ENCODE results near the gene ENO1.
A peak's percentile ranks its signal among the peaks of the same experiment; 100 is the strongest.

ENO1 gene

DNA sequence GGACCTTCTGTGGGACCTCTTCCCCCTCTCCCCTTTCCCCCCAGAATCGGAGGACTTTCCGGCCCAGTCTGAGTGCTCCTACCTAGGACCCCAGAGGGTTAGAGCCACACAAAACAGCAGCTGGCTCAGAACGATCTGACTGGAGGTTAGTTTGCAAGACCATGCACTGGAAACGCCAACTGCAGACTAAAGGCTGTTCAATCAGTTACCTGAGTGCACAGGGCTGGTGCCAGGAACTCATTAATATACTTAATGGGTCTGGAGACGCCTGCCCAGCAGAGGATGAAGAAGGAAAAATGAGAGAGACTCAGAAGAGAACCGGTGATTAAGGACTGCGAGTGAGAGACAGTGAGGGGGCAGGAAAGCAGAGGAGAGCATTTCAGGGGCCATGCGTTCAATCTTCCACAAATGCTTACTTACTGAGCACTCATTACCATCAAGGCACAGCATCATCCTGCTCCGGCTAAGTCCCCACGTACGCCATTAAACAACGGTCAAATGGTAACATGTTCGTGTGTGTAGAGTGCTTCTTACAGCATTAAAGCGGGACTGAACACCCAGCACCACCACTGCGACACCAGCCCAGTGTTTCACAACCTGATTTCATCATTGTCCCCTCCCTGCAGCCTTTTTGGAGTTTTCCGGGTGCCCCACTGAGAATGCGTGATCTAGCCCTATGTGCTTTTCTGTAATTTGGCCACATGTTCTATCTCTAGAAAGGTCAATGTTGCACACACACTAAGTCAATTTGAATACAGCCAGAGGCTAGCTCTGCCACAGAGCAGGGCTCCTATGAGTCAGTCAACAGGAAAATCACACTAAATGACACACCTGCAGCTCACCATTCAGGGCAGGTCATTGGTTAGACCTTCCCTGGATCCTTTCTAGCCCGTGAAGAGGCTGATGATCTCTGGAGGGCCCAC is 7.6 kb downstream of the ENO1 start:
- ChIA-PET POLR2A (interaction anchor here (0.9 kb wide), 1 partner anchor 9 kb away, joined by 3 read pairs; no protein-coding TSS in a partner anchor), CTCF (interaction anchor here (0.7 to 1.5 kb wide), 4 partner anchors 8 to 134 kb away, joined by 3 to 6 read pairs (median 4); no protein-coding TSS in a partner anchor)
- TF ChIP-seq ZNF664 (tag by site-specific recombination; IDR thresholded peaks at IDR 0.05) (no peak), TRIM28 (IDR thresholded peaks at IDR 0.05; ENCODE audit: borderline replicate concordance, low read length) (no peak), ZNF654 (tag by site-specific recombination; IDR thresholded peaks at IDR 0.05; ENCODE audit: low read depth) (no peak), ZNF747 (tag by site-specific recombination; IDR thresholded peaks at IDR 0.05) (no peak), FEZF1 (tag by site-specific recombination; IDR thresholded peaks at IDR 0.05) (no peak), ZNF530 (tag by site-specific recombination; IDR thresholded peaks at IDR 0.05; ENCODE audit: low read depth) (no peak), ZNF37A (tag by site-specific recombination; IDR thresholded peaks at IDR 0.05) (no peak), KLF10 (tag by site-specific recombination; IDR thresholded peaks at IDR 0.05) (no peak), ZNF473 (tag by site-specific recombination; IDR thresholded peaks at IDR 0.05) (no peak), YY2 (tag by site-specific recombination; IDR thresholded peaks at IDR 0.05) (no peak), ZBTB21 (tag by site-specific recombination; IDR thresholded peaks at IDR 0.05) (no peak), ZNF626 (tag by site-specific recombination; IDR thresholded peaks at IDR 0.05) (no peak), ZNF701 (tag by site-specific recombination; IDR thresholded peaks at IDR 0.05) (no peak), ZNF548 (tag by site-specific recombination; IDR thresholded peaks at IDR 0.05) (no peak), ZNF350 (tag by site-specific recombination; IDR thresholded peaks at IDR 0.05) (no peak), ZNF426 (tag by site-specific recombination; IDR thresholded peaks at IDR 0.05) (no peak), ZNF221 (tag by site-specific recombination; IDR thresholded peaks at IDR 0.05; ENCODE audit: borderline replicate concordance) (no peak)
- TF ChIP-seq, protein P1, sequence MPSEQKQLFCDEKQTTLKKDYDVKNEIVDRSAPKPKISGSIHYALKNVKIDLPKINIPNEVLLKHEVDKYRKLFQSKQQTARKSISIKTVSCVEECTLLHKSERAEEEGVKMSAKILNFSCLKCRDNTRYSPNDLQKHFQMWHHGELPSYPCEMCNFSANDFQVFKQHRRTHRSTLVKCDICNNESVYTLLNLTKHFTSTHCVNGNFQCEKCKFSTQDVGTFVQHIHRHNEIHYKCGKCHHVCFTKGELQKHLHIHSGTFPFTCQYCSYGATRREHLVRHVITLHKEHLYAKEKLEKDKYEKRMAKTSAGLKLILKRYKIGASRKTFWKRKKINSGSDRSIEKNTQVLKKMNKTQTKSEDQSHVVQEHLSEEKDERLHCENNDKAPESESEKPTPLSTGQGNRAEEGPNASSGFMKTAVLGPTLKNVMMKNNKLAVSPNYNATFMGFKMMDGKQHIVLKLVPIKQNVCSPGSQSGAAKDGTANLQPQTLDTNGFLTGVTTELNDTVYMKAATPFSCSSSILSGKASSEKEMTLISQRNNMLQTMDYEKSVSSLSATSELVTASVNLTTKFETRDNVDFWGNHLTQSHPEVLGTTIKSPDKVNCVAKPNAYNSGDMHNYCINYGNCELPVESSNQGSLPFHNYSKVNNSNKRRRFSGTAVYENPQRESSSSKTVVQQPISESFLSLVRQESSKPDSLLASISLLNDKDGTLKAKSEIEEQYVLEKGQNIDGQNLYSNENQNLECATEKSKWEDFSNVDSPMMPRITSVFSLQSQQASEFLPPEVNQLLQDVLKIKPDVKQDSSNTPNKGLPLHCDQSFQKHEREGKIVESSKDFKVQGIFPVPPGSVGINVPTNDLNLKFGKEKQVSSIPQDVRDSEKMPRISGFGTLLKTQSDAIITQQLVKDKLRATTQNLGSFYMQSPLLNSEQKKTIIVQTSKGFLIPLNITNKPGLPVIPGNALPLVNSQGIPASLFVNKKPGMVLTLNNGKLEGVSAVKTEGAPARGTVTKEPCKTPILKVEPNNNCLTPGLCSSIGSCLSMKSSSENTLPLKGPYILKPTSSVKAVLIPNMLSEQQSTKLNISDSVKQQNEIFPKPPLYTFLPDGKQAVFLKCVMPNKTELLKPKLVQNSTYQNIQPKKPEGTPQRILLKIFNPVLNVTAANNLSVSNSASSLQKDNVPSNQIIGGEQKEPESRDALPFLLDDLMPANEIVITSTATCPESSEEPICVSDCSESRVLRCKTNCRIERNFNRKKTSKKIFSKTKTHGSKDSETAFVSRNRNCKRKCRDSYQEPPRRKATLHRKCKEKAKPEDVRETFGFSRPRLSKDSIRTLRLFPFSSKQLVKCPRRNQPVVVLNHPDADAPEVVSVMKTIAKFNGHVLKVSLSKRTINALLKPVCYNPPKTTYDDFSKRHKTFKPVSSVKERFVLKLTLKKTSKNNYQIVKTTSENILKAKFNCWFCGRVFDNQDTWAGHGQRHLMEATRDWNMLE (tag by site-specific recombination; conservative IDR thresholded peaks at IDR 0.05; ENCODE audit: low read depth) = no peak
- H3K4me1 ChIP-seq (ENCODE audit: control insufficient read depth, insufficient read depth, low read length) = peaks cover 8% of the 10 kb centered on the region
- H3K27ac ChIP-seq (ENCODE audit: extremely low read depth, low read depth, low read length) = no peak overlapping the region; the same call in 1 of the 2 replicates
- H3K4me3 ChIP-seq (ENCODE audit: low read depth, low read length) = no peak overlapping the region
- H3K9me3 ChIP-seq (ENCODE audit: control insufficient read depth, insufficient read depth, low read depth, low read length) = no peaks in the 10 kb centered on the region
- H3K36me3 ChIP-seq (ENCODE audit: control insufficient read depth in 2 of 2, insufficient read depth in 1 of 2, low read length in 2 of 2) = peaks cover 69 to 100% of the 10 kb centered on the region in 2 experiments

DNA sequence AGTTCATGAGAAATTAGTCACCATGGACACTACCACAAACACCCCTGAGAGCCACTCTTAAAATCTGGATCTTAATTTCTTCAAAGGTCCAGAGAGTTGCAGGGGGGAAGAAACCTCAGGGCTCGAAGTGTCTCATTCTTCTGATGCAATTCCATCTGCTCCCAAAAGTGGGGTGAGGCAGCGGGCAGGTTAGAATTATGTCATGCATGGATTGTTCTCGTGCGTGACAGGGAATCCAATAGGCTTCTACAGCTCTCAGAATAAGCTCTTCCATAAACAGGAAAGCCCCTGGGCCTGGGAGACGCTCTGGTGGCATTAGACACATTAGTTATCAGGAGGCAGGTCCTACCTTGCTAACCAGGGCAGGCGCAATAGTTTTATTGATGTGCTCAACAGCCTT is 8.4 kb downstream of the ENO1 start:
- TF ChIP-seq, protein P2, sequence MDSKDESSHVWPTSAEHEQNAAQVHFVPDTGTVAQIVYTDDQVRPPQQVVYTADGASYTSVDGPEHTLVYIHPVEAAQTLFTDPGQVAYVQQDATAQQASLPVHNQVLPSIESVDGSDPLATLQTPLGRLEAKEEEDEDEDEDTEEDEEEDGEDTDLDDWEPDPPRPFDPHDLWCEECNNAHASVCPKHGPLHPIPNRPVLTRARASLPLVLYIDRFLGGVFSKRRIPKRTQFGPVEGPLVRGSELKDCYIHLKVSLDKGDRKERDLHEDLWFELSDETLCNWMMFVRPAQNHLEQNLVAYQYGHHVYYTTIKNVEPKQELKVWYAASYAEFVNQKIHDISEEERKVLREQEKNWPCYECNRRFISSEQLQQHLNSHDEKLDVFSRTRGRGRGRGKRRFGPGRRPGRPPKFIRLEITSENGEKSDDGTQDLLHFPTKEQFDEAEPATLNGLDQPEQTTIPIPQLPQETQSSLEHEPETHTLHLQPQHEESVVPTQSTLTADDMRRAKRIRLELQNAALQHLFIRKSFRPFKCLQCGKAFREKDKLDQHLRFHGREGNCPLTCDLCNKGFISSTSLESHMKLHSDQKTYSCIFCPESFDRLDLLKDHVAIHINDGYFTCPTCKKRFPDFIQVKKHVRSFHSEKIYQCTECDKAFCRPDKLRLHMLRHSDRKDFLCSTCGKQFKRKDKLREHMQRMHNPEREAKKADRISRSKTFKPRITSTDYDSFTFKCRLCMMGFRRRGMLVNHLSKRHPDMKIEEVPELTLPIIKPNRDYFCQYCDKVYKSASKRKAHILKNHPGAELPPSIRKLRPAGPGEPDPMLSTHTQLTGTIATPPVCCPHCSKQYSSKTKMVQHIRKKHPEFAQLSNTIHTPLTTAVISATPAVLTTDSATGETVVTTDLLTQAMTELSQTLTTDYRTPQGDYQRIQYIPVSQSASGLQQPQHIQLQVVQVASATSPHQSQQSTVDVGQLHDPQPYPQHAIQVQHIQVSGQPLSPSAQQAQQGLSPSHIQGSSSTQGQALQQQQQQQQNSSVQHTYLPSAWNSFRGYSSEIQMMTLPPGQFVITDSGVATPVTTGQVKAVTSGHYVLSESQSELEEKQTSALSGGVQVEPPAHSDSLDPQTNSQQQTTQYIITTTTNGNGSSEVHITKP (tag by site-specific recombination; IDR thresholded peaks at IDR 0.05) = peak; percentile 28; the same call in 1 of the 2 replicates
- TF ChIP-seq ZNF157 (tag by site-specific recombination; IDR thresholded peaks at IDR 0.05) = 0 out of 2 replicates have a peak, but pooled peaks have one; percentile 37
- no peak for TF ChIP-seq ZFHX2 (tag by site-specific recombination; conservative IDR thresholded peaks at IDR 0.05)
- H3K4me1 ChIP-seq (ENCODE audit: control insufficient read depth, insufficient read depth, low read length) = peaks cover 3% of the 10 kb centered on the region
- no peak overlapping the region for H3K4me3 ChIP-seq (ENCODE audit: low read depth, low read length)
- peaks cover 69 to 100% of the 10 kb centered on the region in 2 experiments for H3K36me3 ChIP-seq (ENCODE audit: control insufficient read depth in 2 of 2, insufficient read depth in 1 of 2, low read length in 2 of 2)
- H3K9me3 ChIP-seq (ENCODE audit: control insufficient read depth, insufficient read depth, low read depth, low read length) = no peaks in the 10 kb centered on the region
- ChIA-PET CTCF (interaction anchor here (1.5 kb wide), 2 partner anchors 11 to 135 kb away, joined by 4 read pairs; no protein-coding TSS in a partner anchor), POLR2A (no interaction called here)
- no peak overlapping the region for H3K27ac ChIP-seq (ENCODE audit: extremely low read depth, low read depth, low read length)
